ENCODE results near the gene COL23A1. TPM values are rescaled to one million over a fixed set of nuclear protein-coding genes. Genes with fewer than 3 reads are reported as not detected.

Gene COL23A1
- polyA plus RNA-seq, 1 donor (not counting 4 experiments of a cell fraction or from before 2014, with no cell fraction given), result not detected

DNA sequence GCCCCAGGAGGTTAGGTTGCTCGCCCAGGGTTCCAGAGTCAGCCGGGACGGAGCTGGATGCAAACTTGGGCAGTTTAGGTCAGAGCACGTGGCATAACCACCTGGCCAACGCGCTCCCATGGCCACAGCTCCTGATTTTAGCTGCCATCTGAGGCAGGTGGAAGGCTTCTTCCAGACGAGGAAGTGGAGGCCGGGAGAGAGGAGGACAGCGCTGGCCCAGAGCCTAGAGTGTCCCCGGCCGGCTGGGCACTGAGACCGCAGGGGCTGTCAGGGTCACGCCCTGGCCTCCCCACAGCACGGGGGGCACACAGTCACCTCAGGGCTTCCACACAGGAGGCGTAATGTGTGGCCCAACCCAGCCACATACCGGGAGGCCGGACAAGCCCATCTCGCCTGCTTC, 341.4 kb downstream of the COL23A1 start:
- no peak overlapping the region for H3K9ac ChIP-seq (ENCODE audit: control insufficient read depth, extremely low read depth, insufficient read depth, low read length)
- dilution Hi-C loops (cut with MboI; ENCODE audit: extremely low pct_ligation_motif_present, low sequenced_read_pairs), result no loop called here
- H3K4me3 ChIP-seq (ENCODE audit: control insufficient read depth in 2 of 3, extremely low read depth in 1 of 3, insufficient read depth in 2 of 3, low read depth in 1 of 3, low read length in 3 of 3), result no peak overlapping the region
- no peak for DNase-seq (ENCODE audit: low read depth, low spot score)
- FAIRE-seq, result no peak
- H3K27ac ChIP-seq (ENCODE audit: control insufficient read depth, insufficient read depth, low read length), result no peak overlapping the region
- H2AFZ ChIP-seq (ENCODE audit: control insufficient read depth, low read length), result no peak overlapping the region
- peaks cover 4% of the 10 kb centered on the region for H3K4me1 ChIP-seq (ENCODE audit: control insufficient read depth, extremely low read depth, insufficient read depth, low read length)
- H4K20me1 ChIP-seq (ENCODE audit: control insufficient read depth, extremely low read depth, insufficient read depth, low read length), result peaks cover 2% of the 10 kb centered on the region
- no peak for TF ChIP-seq EZH2 (IDR thresholded peaks at IDR 0.05; ENCODE audit: low read length)
- TF ChIP-seq CTCF (optimal IDR thresholded peaks at IDR 0.05 in 1 of 3, IDR thresholded peaks at IDR 0.05 in 1 of 3, conservative IDR thresholded peaks at IDR 0.05 in 1 of 3; ENCODE audit: extremely low read depth in 1 of 3, insufficient read depth in 2 of 3, low read length in 3 of 3), result no peak
- no peaks in the 10 kb centered on the region for H3K79me2 ChIP-seq (ENCODE audit: control insufficient read depth, insufficient read depth, low read length)
- no peak overlapping the region for H3K4me2 ChIP-seq (ENCODE audit: control insufficient read depth, extremely low read depth, insufficient read depth, low read depth, low read length)
- H3K27me3 ChIP-seq (ENCODE audit: control insufficient read depth, extremely low read depth, insufficient read depth, low read length), result peaks cover 7% of the 10 kb centered on the region
- no peaks in the 10 kb centered on the region for H3K9me3 ChIP-seq (ENCODE audit: control insufficient read depth, low read depth, low read length)
- no peaks in the 10 kb centered on the region for H3K9me1 ChIP-seq (ENCODE audit: control insufficient read depth, extremely low read depth, insufficient read depth, low read length)
- no peaks in the 10 kb centered on the region for H3K36me3 ChIP-seq (ENCODE audit: control insufficient read depth in 2 of 2, extremely low read depth in 1 of 2, insufficient read depth in 2 of 2, low read length in 2 of 2)

DNA sequence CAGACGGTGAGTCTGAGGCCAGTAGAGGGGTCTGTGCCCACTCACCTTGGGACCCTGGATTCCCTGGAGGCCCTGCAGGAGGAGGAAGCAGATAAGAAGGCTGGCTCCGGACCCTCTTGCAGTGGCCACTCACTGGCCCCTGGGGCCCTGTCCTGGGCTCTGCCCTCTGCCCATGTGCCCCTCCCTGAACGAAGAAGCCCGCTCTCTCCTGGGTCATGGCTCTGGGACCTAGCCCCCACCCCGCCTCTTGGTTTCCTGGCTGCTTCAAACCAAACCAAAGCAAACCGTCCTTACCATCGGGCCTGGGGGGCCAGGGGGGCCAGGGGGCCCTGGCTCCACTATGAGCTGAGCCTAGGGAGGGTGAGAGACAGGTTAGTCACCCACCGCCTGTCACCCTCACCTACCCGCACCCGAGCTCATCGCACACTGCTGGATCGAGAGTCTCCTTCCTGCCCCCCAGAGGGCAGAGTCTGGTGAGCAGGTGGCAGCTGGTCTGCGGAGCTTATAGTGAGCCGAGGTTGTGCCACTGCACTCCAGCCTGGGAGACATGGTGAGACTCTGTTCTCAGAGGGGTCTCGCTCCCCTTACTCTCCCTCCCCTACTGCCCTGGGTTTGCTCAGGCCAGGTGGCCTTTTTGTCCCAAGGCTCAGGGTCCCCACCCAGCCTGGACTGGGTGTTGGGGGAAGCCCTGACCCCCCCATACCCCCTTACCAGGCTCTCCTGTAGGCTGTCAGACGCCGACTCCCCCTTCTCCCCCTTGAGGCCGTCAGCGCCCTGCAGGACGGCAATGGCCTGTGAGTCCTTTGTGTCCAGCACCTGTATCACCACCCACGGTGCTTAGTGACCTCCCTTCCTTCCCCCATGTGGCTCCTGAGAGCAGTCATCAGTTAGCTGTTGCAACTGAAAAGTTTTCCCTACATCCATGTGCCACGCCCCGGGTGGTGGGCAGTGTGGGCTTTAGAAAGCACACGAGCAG, 342.4 kb downstream of the COL23A1 start:
- Histone ChIP-seq H3K9me3 (ENCODE audit: control insufficient read depth, low read depth, low read length) (no peaks in the 10 kb centered on the region), H3K4me2 (ENCODE audit: control insufficient read depth, extremely low read depth, insufficient read depth, low read depth, low read length) (no peak overlapping the region), H3K27me3 (ENCODE audit: control insufficient read depth, extremely low read depth, insufficient read depth, low read length) (peaks cover 7% of the 10 kb centered on the region), H2AFZ (ENCODE audit: control insufficient read depth, low read length) (no peak overlapping the region), H3K4me1 (ENCODE audit: control insufficient read depth, extremely low read depth, insufficient read depth, low read length) (peaks cover 4% of the 10 kb centered on the region), H3K4me3 (ENCODE audit: control insufficient read depth in 2 of 3, extremely low read depth in 1 of 3, insufficient read depth in 2 of 3, low read depth in 1 of 3, low read length in 3 of 3) (no peak overlapping the region), H3K9me1 (ENCODE audit: control insufficient read depth, extremely low read depth, insufficient read depth, low read length) (no peaks in the 10 kb centered on the region), H3K9ac (ENCODE audit: control insufficient read depth, extremely low read depth, insufficient read depth, low read length) (no peak overlapping the region), H3K79me2 (ENCODE audit: control insufficient read depth, insufficient read depth, low read length) (no peaks in the 10 kb centered on the region), H3K36me3 (ENCODE audit: control insufficient read depth in 2 of 2, extremely low read depth in 1 of 2, insufficient read depth in 2 of 2, low read length in 2 of 2) (no peaks in the 10 kb centered on the region), H4K20me1 (ENCODE audit: control insufficient read depth, extremely low read depth, insufficient read depth, low read length) (peaks cover 2% of the 10 kb centered on the region), H3K27ac (ENCODE audit: control insufficient read depth, insufficient read depth, low read length) (no peak overlapping the region)
- DNase-seq (ENCODE audit: low read depth, low spot score) (no peak), FAIRE-seq (no peak)
- TF ChIP-seq EZH2 (IDR thresholded peaks at IDR 0.05; ENCODE audit: low read length), result no peak
- no peak for TF ChIP-seq CTCF (optimal IDR thresholded peaks at IDR 0.05 in 1 of 3, IDR thresholded peaks at IDR 0.05 in 1 of 3, conservative IDR thresholded peaks at IDR 0.05 in 1 of 3; ENCODE audit: extremely low read depth in 1 of 3, insufficient read depth in 2 of 3, low read length in 3 of 3)
- dilution Hi-C loops (cut with MboI; ENCODE audit: extremely low pct_ligation_motif_present, low sequenced_read_pairs), result no loop called here
